Kidney capillary endothelial cell (primary cell): ENCODE results near the gene GALK1.
"Not testable (repeated sequence)": the region's sequence is repeated elsewhere in the genome, so short reads cannot be mapped to it uniquely, and the experiment has no call there.

Experiments used
- DNase-seq: peaks from one replicate; pipeline ENCODE4 v3.0.0-alpha.2; 2018; ENCODE audit warnings: low spot score

GALK1 gene

GRCh38 chr17:75763613-75764416 lies 1.2 kb downstream of the GALK1 start:
- no peak for DNase-seq

- DNase-seq = no peak
Measured at GRCh38 chr17:75763269-75763607, 1.8 kb downstream of the GALK1 start.

GRCh38 chr17:75762513-75763268 lies 2.3 kb downstream of the GALK1 start:
- no peak for DNase-seq

- not testable (repeated sequence) for DNase-seq
Measured at GRCh38 chr17:75759978-75760640, 4.9 kb downstream of the GALK1 start.

- no peak for DNase-seq
Measured at GRCh38 chr17:75759457-75759856, 5.5 kb downstream of the GALK1 start.

- no peak for DNase-seq
Measured at GRCh38 chr17:75758131-75758905, 6.7 kb downstream of the GALK1 start.

- DNase-seq = no peak
Measured at GRCh38 chr17:75757086-75757681, 7.8 kb downstream of the GALK1 start.

- no peak for DNase-seq
Measured at GRCh38 chr17:75756451-75757085, 8.4 kb downstream of the GALK1 start.

- DNase-seq = no peak
Measured at GRCh38 chr17:75755990-75756389, 9.0 kb downstream of the GALK1 start.

GRCh38 chr17:75755205-75755901 lies 9.6 kb downstream of the GALK1 start:
- no peak for DNase-seq

GRCh38 chr17:75754378-75755204 lies 10.4 kb downstream of the GALK1 start:
- DNase-seq = no peak

GRCh38 chr17:75753514-75754377 lies 11.2 kb downstream of the GALK1 start:
- DNase-seq = no peak

- no peak for DNase-seq
Measured at GRCh38 chr17:75752802-75753513, 12.0 kb downstream of the GALK1 start.

GRCh38 chr17:75752405-75752709 lies 12.6 kb downstream of the GALK1 start:
- no peak for DNase-seq

- DNase-seq = no peak
Measured at GRCh38 chr17:75751676-75752404, 13.2 kb downstream of the GALK1 start.

- no peak for DNase-seq
Measured at GRCh38 chr17:75750661-75751423, 14.2 kb downstream of the GALK1 start.
